Hepatocyte (in vitro differentiated cells): Measurements from ENCODE around the gene IP6K2.

Experiments
- CTCF ChIP-seq: fragments of 200-600 bp; sonication (generic); IDR thresholded peaks from 2 replicates; pipeline ENCODE4 v1.5.1; 2016; ENCODE audit warnings: antibody characterized with exemption, mild to moderate bottlenecking; ENCODE audit not compliant: poor library complexity
- EZH2 ChIP-seq: fragments of 200-600 bp; sonication (generic); IDR thresholded peaks from 2 replicates; pipeline ENCODE4 v1.6.1; 2016; ENCODE audit warnings: antibody characterized with exemption, mild to moderate bottlenecking, borderline replicate concordance
- EZH2phosphoT487 ChIP-seq: fragments of 200-600 bp; sonication (generic); IDR thresholded peaks from one replicate; pipeline ENCODE4 v1.6.1; 2018; ENCODE audit warnings: antibody characterized with exemption, mild to moderate bottlenecking, low read depth, moderate library complexity; ENCODE audit not compliant: unreplicated experiment, severe bottlenecking

GRCh38 chr3:48684480-48685143 is 32.4 kb downstream of the IP6K2 start:
- no peak for TF ChIP-seq EZH2
- no peak for TF ChIP-seq EZH2phosphoT487
- TF ChIP-seq CTCF: no peak
